H1 (cell line): Measurements from ENCODE around the gene SEMA4D. TPM values are rescaled to one million over a fixed set of nuclear protein-coding genes. Genes with fewer than 3 reads are reported as not detected.

Experiments used
- CTCF ChIA-PET: fragments of 300-600 bp; sonication (Branson Sonifier 250); formaldehyde crosslinking; loops from one replicate; lab custom pipeline; 2021; ENCODE audit not compliant: partially characterized antibody; lab: Charles Lee
- POLR2A ChIA-PET: fragments of 300-600 bp; sonication (Branson Sonifier 250); formaldehyde crosslinking; loops from one replicate; lab custom pipeline; 2021; ENCODE audit warnings: inconsistent platforms; ENCODE audit not compliant: partially characterized antibody; lab: Charles Lee
- DNase-seq, 2 experiments: peaks; one replicate each; pipeline versions ENCODE4 v3.0.0 to v3.0.0-alpha.2; 2010 to 2022; ENCODE audit warnings: low spot score in 2 of 2, low read depth in 1 of 2, mixed read lengths in 1 of 2
- FAIRE-seq: peaks from 2 replicates; lab custom pipeline; 2011; peaks lifted over from hg19 to GRCh38; lab: Jason Lieb, UNC
- H2AFZ ChIP-seq: 2 replicates; pipeline ENCODE4 v1.8.1; 2012; ENCODE audit warnings: low read length, inconsistent platforms
- H2AK5ac ChIP-seq: 2 replicates; pipeline ENCODE4 v1.6.1; 2013; ENCODE audit warnings: low read depth, low read length
- H2BK120ac ChIP-seq: replicated peaks from 2 replicates; pipeline ENCODE3; 2013; ENCODE audit warnings: low read depth, low read length, inconsistent platforms
- H2BK12ac ChIP-seq: 2 replicates; pipeline ENCODE4 v1.6.1; 2013; ENCODE audit warnings: low read depth, low read length
- H2BK15ac ChIP-seq: 2 replicates; pipeline ENCODE4 v1.6.1; 2013; ENCODE audit warnings: low read length
- H2BK20ac ChIP-seq: 2 replicates; pipeline ENCODE4 v1.6.1; 2013; ENCODE audit warnings: low read length
- H2BK5ac ChIP-seq: 2 replicates; pipeline ENCODE4 v1.6.1; 2013; ENCODE audit warnings: low read depth, low read length
- H3K14ac ChIP-seq: 2 replicates; pipeline ENCODE4 v1.6.1; 2013; ENCODE audit warnings: inconsistent platforms; ENCODE audit not compliant: insufficient read length
- H3K18ac ChIP-seq: 2 replicates; pipeline ENCODE4 v1.6.1; 2013; ENCODE audit warnings: low read length; ENCODE audit errors: extremely low read depth
- H3K23ac ChIP-seq: 2 replicates; pipeline ENCODE4 v1.6.1; 2013; ENCODE audit warnings: inconsistent platforms; ENCODE audit not compliant: insufficient read length
- H3K23me2 ChIP-seq: 2 replicates; pipeline ENCODE4 v1.6.1; 2013; ENCODE audit warnings: low read depth, low read length
- H3K27ac ChIP-seq: 2 replicates; pipeline ENCODE4 v1.6.1; 2011; ENCODE audit warnings: low read depth, low read length, inconsistent platforms
- H3K27me3 ChIP-seq, 4 experiments: replicated peaks in 1 of 4; 1 replicate in 1 of 4; 2 replicates in 3 of 4; pipeline versions ENCODE4 v1.6.1 to v1.8.1; 2011 to 2013; ENCODE audit warnings: low read length in 3 of 4, mild to moderate bottlenecking in 3 of 4, inconsistent platforms in 2 of 4, mixed read lengths in 2 of 4, moderate library complexity in 1 of 4; ENCODE audit not compliant: control insufficient read depth in 3 of 4, insufficient read depth in 3 of 4; ENCODE audit errors: extremely low read depth in 1 of 4
- H3K36me3 ChIP-seq, 4 experiments: 2 replicates each; pipeline versions ENCODE4 v1.6.1 to v1.8.1; 2011 to 2013; ENCODE audit warnings: mild to moderate bottlenecking in 4 of 4, low read length in 3 of 4, moderate library complexity in 2 of 4, control low read depth in 1 of 4, inconsistent platforms in 1 of 4; ENCODE audit not compliant: insufficient read depth in 4 of 4, control insufficient read depth in 2 of 4
- H3K4ac ChIP-seq: replicated peaks from 2 replicates; pipeline ENCODE3; 2013; ENCODE audit warnings: low read length, low read depth, mixed read lengths, inconsistent platforms; ENCODE audit not compliant: insufficient read length
- H3K4me1 ChIP-seq, 4 experiments: replicated peaks in 1 of 4; 1 replicate in 1 of 4; 2 replicates in 3 of 4; pipeline versions ENCODE4 v1.6.1 to v1.8.1; 2011 to 2013; ENCODE audit warnings: low read length in 3 of 4, inconsistent platforms in 2 of 4, mixed read lengths in 1 of 4; ENCODE audit not compliant: insufficient read depth in 4 of 4, control insufficient read depth in 3 of 4
- H3K4me2 ChIP-seq, 2 experiments: 2 replicates each; pipeline versions ENCODE4 v1.6.1 to v1.8.1; 2011 to 2013; ENCODE audit warnings: low read depth in 2 of 2, low read length in 2 of 2, control low read depth in 1 of 2, inconsistent platforms in 1 of 2, mild to moderate bottlenecking in 1 of 2; ENCODE audit not compliant: insufficient read depth in 1 of 2
- H3K4me3 ChIP-seq, 4 experiments: fragments of 200-600, 300-600 bp in 1 of 4; sonication (generic), shearing (Covaris generic), sonication (Bioruptor Twin) in 1 of 4; 2 replicates each; pipeline versions ENCODE4 v1.5.1 to v1.8.1; 2011 to 2016; ENCODE audit warnings: low read length in 4 of 4, low read depth in 3 of 4, control low read depth in 2 of 4, inconsistent platforms in 2 of 4, mild to moderate bottlenecking in 2 of 4, mixed read lengths in 1 of 4, moderate library complexity in 1 of 4; ENCODE audit not compliant: insufficient read depth in 2 of 4; ENCODE audit errors: extremely low read depth in 1 of 4
- H3K56ac ChIP-seq: replicated peaks from 2 replicates; pipeline ENCODE3; 2013; ENCODE audit warnings: low read depth, mild to moderate bottlenecking, mixed read lengths, low read length, inconsistent platforms; ENCODE audit not compliant: insufficient read length
- H3K79me1 ChIP-seq: 2 replicates; pipeline ENCODE4 v1.6.1; 2013; ENCODE audit warnings: low read depth, low read length, control low read depth
- H3K79me2 ChIP-seq, 2 experiments: 2 replicates each; pipeline versions ENCODE4 v1.6.1 to v1.8.1; 2012 to 2013; ENCODE audit warnings: low read length in 2 of 2, mild to moderate bottlenecking in 2 of 2, inconsistent platforms in 1 of 2; ENCODE audit not compliant: insufficient read depth in 2 of 2, control insufficient read depth in 1 of 2
- H3K9ac ChIP-seq, 4 experiments: replicated peaks in 1 of 4; 1 replicate in 1 of 4; 2 replicates in 3 of 4; pipeline versions ENCODE4 v1.6.1 to v1.8.1; 2011 to 2013; ENCODE audit warnings: low read depth in 3 of 4, low read length in 3 of 4, control low read depth in 2 of 4, mild to moderate bottlenecking in 2 of 4, moderate library complexity in 2 of 4, inconsistent platforms in 1 of 4; ENCODE audit errors: extremely low read depth in 1 of 4
- H3K9me3 ChIP-seq, 2 experiments: 2 replicates each; pipeline versions ENCODE4 v1.6.1 to v1.8.1; 2012 to 2013; ENCODE audit warnings: mild to moderate bottlenecking in 2 of 2, moderate library complexity in 2 of 2, control low read depth in 1 of 2, inconsistent platforms in 1 of 2, low read depth in 1 of 2, low read length in 1 of 2, mixed read lengths in 1 of 2; ENCODE audit not compliant: insufficient read depth in 2 of 2
- H4K20me1 ChIP-seq, 2 experiments: replicated peaks in 1 of 2; 2 replicates each; pipeline versions ENCODE3 to v1.8.1; 2011 to 2013; ENCODE audit warnings: inconsistent platforms in 2 of 2, low read length in 2 of 2, mild to moderate bottlenecking in 1 of 2; ENCODE audit not compliant: insufficient read depth in 2 of 2, control insufficient read depth in 1 of 2
- H4K5ac ChIP-seq: 2 replicates; pipeline ENCODE4 v1.6.1; 2013; ENCODE audit warnings: low read length, low read depth, mixed read lengths, inconsistent platforms; ENCODE audit not compliant: insufficient read length
- H4K8ac ChIP-seq: 2 replicates; pipeline ENCODE4 v1.8.0; 2013; ENCODE audit warnings: mild to moderate bottlenecking, moderate library complexity, low read length, inconsistent platforms; ENCODE audit not compliant: insufficient read depth; ENCODE audit errors: extremely low read depth
- H4K91ac ChIP-seq: replicated peaks from 2 replicates; pipeline ENCODE3; 2013; ENCODE audit warnings: low read length, mixed read lengths, inconsistent platforms; ENCODE audit not compliant: insufficient read length
- CEBPB ChIP-seq: IDR thresholded peaks from 2 replicates; pipeline ENCODE4 v1.6.1; 2012; ENCODE audit warnings: low read depth, low read length
- YY1 ChIP-seq: IDR thresholded peaks from 2 replicates; pipeline ENCODE4 v1.6.1; 2011; ENCODE audit warnings: low read depth, mild to moderate bottlenecking, low read length
- WGBS, 2 experiments: shearing (Covaris generic) in 1 of 2; methylation state at CpG; one replicate each; pipeline versions ENCODE4 v1.1.6 to v1.1.7; 2013 to 2015; ENCODE audit warnings: low lambda C conversion rate in 2 of 2, mixed read lengths in 2 of 2, inconsistent platforms in 1 of 2, low coverage in 1 of 2, missing lambda C conversion rate in 1 of 2; ENCODE audit not compliant: insufficient replicate concordance in 2 of 2, insufficient coverage in 1 of 2, insufficient read length in 1 of 2; ENCODE audit errors: extremely low coverage in 1 of 2, missing lambda C conversion rate in 1 of 2; 5-methylcytosine and 5-hydroxymethylcytosine counted together
- polyA plus RNA-seq, 7 experiments: library from polyadenylated mRNA; depleted of rRNA in 3 of 7; stranded (reverse) in 5 of 7; unstranded in 2 of 7; fragments of >200 nt in 5 of 7; fragments of 200-250 nt in 2 of 7; gene quantifications; 1 replicate in 5 of 7; 2 replicates in 1 of 7; 4 replicates in 1 of 7; pipeline versions ENCODE4 v1.2.1 to v1.2.3, GENCODE V29; 2011 to 2013; ENCODE audit warnings: missing spikeins in 2 of 7, mixed read lengths in 2 of 7
- total RNA-seq: library from RNA; stranded (reverse); fragmentation: NEBNext Ultra II Directional; extraction: Animal tissue kit (Norgen Biotek cat#: 25700); gene quantifications from 2 replicates; pipeline ENCODE4 v1.2.1, GENCODE V29; 2021
- TF ChIP-seq, protein P1 (sequence below): IDR thresholded peaks from 2 replicates; pipeline ENCODE4 v1.6.1; 2011; ENCODE audit warnings: low read depth, mild to moderate bottlenecking, low read length; ENCODE audit not compliant: insufficient read depth

SEMA4D gene
- total and polyA plus RNA-seq, 2 of the 8 experiments (the other 6 are each of a cell fraction or from before 2014, with no cell fraction given) = 21.0 to 70.4 TPM

DNA sequence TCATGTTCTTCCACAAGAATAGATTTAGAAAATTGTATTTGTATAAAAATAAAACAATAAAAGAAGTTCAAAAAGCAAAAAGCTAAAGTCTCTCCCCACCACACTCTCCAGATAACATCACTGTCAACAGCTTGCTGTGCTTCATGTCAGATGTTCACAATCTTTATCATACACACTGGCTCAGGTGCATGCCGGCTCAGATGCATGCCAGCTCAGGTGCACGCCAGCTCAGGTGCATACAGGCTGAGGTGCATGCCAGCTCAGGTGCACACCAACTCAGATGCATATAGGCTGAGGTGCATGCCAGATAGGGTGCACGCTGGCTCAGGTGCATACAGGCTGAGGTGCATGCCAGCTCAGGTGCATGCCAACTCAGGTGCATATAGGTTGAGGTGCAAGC is 26.5 kb downstream of the SEMA4D start:
- Histone ChIP-seq H2BK20ac (no peak overlapping the region), H3K79me1 (peaks cover 17% of the 10 kb centered on the region), H4K20me1 (peaks cover 2 to 13% of the 10 kb centered on the region in 2 experiments), H3K9ac (no peak overlapping the region), H3K18ac (no peak overlapping the region), H3K36me3 (0 out of 8 replicates have a peak, but pooled peaks cover 0 to 2% (median 0%) of the 10 kb centered on the region in 4 experiments), H3K23me2 (no peaks in the 10 kb centered on the region), H2AK5ac (0 out of 2 replicates have a peak overlapping the region, but pooled peaks have one; percentile 66), H3K4me2 (no peak overlapping the region; a peak in 1 of 4 replicates), H4K8ac (no peak overlapping the region), H3K27me3 (no peaks in the 10 kb centered on the region), H2BK5ac (0 out of 2 replicates have a peak overlapping the region, but pooled peaks have one; percentile 15), H2AFZ (no peak overlapping the region), H3K9me3 (no peaks in the 10 kb centered on the region), H3K4ac (no peak overlapping the region), H3K23ac (no peak overlapping the region), H4K91ac (no peak overlapping the region), H3K4me1 (peaks cover 6 to 26% (median 15%) of the 10 kb centered on the region in 4 experiments; a peak in 6 of 7 replicates), H3K27ac (no peak overlapping the region), H3K56ac (no peak overlapping the region), H3K14ac (no peak overlapping the region), H2BK120ac (no peak overlapping the region), H3K4me3 (no peak overlapping the region), H2BK15ac (no peak overlapping the region), H3K79me2 (peaks cover 0 to 92% of the 10 kb centered on the region in 2 experiments; a peak in 3 of 4 replicates), H4K5ac (no peak overlapping the region)
- DNase-seq (no peak), FAIRE-seq (no peak)
- 95% methylated on average over 3 of the region's 3 CpGs; no CpG with 5 or more reads in 1 of the 2 experiments for WGBS, 2 experiments
- ChIA-PET POLR2A (interaction anchor here (1.1 to 1.2 kb wide), 2 partner anchors 9 to 12 kb away, joined by 3 read pairs; no protein-coding TSS in a partner anchor), CTCF (interaction anchor here (0.6 to 2.1 kb wide), 8 partner anchors 8 to 355 kb away, joined by 3 to 9 read pairs (median 4); no protein-coding TSS in a partner anchor)
- TF ChIP-seq CEBPB (no peak), YY1 (no peak)
- TF ChIP-seq, protein P1, sequence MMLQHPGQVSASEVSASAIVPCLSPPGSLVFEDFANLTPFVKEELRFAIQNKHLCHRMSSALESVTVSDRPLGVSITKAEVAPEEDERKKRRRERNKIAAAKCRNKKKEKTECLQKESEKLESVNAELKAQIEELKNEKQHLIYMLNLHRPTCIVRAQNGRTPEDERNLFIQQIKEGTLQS = no peak
- TF ChIP-seq, all 59 proteins: peak for 0
- 0 out of 2 replicates have a peak overlapping the region, but pooled peaks have one; percentile 11 for H2BK12ac ChIP-seq
